ENCODE results near the gene STARD4.

DNA sequence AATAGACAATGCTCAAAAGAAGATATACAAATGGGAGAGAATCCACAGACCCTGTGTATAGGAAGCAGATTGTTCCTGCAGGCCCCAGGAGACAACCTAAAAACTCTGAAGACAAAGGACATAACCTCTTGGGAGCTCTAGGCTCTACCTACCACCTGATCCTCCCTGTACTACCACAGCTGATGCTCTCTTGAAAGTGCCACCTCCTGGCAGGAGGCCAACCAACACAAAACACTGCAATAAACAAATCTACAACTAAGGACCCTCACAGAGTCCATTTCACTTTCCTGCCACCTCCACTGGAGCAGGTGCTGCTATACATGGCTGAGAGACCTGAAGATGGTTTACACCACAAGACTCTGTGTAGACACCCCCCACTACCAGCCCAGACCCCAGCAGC is 49.0 kb downstream of the STARD4 start:
- TF ChIP-seq, protein P1, sequence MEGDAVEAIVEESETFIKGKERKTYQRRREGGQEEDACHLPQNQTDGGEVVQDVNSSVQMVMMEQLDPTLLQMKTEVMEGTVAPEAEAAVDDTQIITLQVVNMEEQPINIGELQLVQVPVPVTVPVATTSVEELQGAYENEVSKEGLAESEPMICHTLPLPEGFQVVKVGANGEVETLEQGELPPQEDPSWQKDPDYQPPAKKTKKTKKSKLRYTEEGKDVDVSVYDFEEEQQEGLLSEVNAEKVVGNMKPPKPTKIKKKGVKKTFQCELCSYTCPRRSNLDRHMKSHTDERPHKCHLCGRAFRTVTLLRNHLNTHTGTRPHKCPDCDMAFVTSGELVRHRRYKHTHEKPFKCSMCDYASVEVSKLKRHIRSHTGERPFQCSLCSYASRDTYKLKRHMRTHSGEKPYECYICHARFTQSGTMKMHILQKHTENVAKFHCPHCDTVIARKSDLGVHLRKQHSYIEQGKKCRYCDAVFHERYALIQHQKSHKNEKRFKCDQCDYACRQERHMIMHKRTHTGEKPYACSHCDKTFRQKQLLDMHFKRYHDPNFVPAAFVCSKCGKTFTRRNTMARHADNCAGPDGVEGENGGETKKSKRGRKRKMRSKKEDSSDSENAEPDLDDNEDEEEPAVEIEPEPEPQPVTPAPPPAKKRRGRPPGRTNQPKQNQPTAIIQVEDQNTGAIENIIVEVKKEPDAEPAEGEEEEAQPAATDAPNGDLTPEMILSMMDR (IDR thresholded peaks at IDR 0.05) = no peak
- no peak for TF ChIP-seq POLR2A (IDR thresholded peaks at IDR 0.05)

Measured in testis (tissue), 2 donors.